Esophagus squamous epithelium (tissue), 5 donors: Measurements from ENCODE around the gene PCDH9. TPM values are rescaled to one million over a fixed set of nuclear protein-coding genes. Genes with fewer than 3 reads are reported as not detected.

Experiments
- DNase-seq: peaks from one replicate; lab custom pipeline; 2025; lab: John Stamatoyannopoulos, UW
- H3K27ac ChIP-seq, 4 donors: fragments of 200-600 bp; sonication (generic); one replicate each; pipeline ENCODE4 v1.5.1; 2016 to 2019; ENCODE audit warnings: mild to moderate bottlenecking in 1 of 4
- H3K27me3 ChIP-seq, 4 donors: fragments of 200-600 bp; sonication (generic); 1 replicate in 3 of 4; 2 replicates in 1 of 4; pipeline versions ENCODE4 v1.5.1 to v1.6.0; 2017 to 2021; ENCODE audit warnings: antibody characterized with exemption in 1 of 4
- H3K36me3 ChIP-seq, 3 donors: fragments of 200-600 bp; sonication (generic); one replicate each; pipeline ENCODE4 v1.5.1; 2016 to 2019
- H3K4me1 ChIP-seq, 3 donors: fragments of 200-600 bp; sonication (generic); one replicate each; pipeline ENCODE4 v1.5.1; 2017 to 2019
- H3K4me3 ChIP-seq, 4 donors: fragments of 200-600 bp; sonication (generic); 1 replicate in 3 of 4; 2 replicates in 1 of 4; pipeline ENCODE4 v1.5.1; 2016 to 2019; ENCODE audit warnings: mild to moderate bottlenecking in 2 of 4, moderate library complexity in 1 of 4
- H3K9me3 ChIP-seq, 3 donors: fragments of 200-600 bp; sonication (generic); one replicate each; pipeline ENCODE4 v1.5.1; 2016 to 2019
- POLR2A ChIP-seq, 4 donors: fragments of 450-650 bp; IDR thresholded peaks; one replicate each; pipeline ENCODE4 v1.6.1; 2017; ENCODE audit warnings: antibody characterized with exemption in 4 of 4, mild to moderate bottlenecking in 4 of 4, moderate library complexity in 3 of 4
- WGBS, 2 donors: methylation state at CpG; one replicate each; pipeline ENCODE4 v1.1.5; 2018; 5-methylcytosine and 5-hydroxymethylcytosine counted together
- intact Hi-C: fragments of 100-400 bp; cut with DNase I; formaldehyde crosslinking; loops from one replicate; pipeline ENCODE4 v1.15.0; 2022
- total RNA-seq, 4 donors: library from RNA; depleted of rRNA; stranded (reverse); fragments of >200 nt; gene quantifications; one replicate each; pipeline ENCODE4 v1.1.0, GENCODE V29; 2016
- TF ChIP-seq, protein P1 (sequence below), 6 experiments: fragments of 450-650 bp in 4 of 6; fragments of 200-600 bp in 2 of 6; sonication (generic) in 2 of 6; IDR thresholded peaks; one replicate each; pipeline ENCODE4 v1.5.1; 2016 to 2019; ENCODE audit warnings: antibody characterized with exemption in 6 of 6, mild to moderate bottlenecking in 4 of 6, moderate library complexity in 4 of 6
- donor health status: DM: yes; HTN: yes; CAD: no.

Gene PCDH9
- total RNA-seq, 4 donors from 2014 or later: 0.04 to 1.9 (median 0.45) TPM

GRCh38 chr13:66927562-66927961 lies 302.6 kb downstream of the PCDH9 start:
- Histone ChIP-seq H3K4me1 (no peaks in the 10 kb centered on the region), H3K27ac (no peak overlapping the region), H3K4me3 (no peak overlapping the region), H3K9me3 (no peaks in the 10 kb centered on the region), H3K27me3 (no peaks in the 10 kb centered on the region), H3K36me3 (no peaks in the 10 kb centered on the region)
- no peak for DNase-seq
- TF ChIP-seq, protein P1, sequence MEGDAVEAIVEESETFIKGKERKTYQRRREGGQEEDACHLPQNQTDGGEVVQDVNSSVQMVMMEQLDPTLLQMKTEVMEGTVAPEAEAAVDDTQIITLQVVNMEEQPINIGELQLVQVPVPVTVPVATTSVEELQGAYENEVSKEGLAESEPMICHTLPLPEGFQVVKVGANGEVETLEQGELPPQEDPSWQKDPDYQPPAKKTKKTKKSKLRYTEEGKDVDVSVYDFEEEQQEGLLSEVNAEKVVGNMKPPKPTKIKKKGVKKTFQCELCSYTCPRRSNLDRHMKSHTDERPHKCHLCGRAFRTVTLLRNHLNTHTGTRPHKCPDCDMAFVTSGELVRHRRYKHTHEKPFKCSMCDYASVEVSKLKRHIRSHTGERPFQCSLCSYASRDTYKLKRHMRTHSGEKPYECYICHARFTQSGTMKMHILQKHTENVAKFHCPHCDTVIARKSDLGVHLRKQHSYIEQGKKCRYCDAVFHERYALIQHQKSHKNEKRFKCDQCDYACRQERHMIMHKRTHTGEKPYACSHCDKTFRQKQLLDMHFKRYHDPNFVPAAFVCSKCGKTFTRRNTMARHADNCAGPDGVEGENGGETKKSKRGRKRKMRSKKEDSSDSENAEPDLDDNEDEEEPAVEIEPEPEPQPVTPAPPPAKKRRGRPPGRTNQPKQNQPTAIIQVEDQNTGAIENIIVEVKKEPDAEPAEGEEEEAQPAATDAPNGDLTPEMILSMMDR (IDR thresholded peaks at IDR 0.05): no peak
- intact Hi-C loops: no loop called here

- DNase-seq: no peak
- 38 to 50% methylated on average over 6 of the region's 6 CpGs for WGBS, 2 donors
- Histone ChIP-seq H3K36me3 (no peaks in the 10 kb centered on the region), H3K4me3 (no peak overlapping the region), H3K4me1 (no peaks in the 10 kb centered on the region), H3K27ac (no peak overlapping the region), H3K27me3 (no peaks in the 10 kb centered on the region), H3K9me3 (no peaks in the 10 kb centered on the region)
- TF ChIP-seq, protein P1 (IDR thresholded peaks at IDR 0.05): no peak
- TF ChIP-seq POLR2A (IDR thresholded peaks at IDR 0.05): no peak
- intact Hi-C loops: no loop called here
Observed at GRCh38 chr13:66926851-66927524, 303.1 kb downstream of the PCDH9 start.

DNA sequence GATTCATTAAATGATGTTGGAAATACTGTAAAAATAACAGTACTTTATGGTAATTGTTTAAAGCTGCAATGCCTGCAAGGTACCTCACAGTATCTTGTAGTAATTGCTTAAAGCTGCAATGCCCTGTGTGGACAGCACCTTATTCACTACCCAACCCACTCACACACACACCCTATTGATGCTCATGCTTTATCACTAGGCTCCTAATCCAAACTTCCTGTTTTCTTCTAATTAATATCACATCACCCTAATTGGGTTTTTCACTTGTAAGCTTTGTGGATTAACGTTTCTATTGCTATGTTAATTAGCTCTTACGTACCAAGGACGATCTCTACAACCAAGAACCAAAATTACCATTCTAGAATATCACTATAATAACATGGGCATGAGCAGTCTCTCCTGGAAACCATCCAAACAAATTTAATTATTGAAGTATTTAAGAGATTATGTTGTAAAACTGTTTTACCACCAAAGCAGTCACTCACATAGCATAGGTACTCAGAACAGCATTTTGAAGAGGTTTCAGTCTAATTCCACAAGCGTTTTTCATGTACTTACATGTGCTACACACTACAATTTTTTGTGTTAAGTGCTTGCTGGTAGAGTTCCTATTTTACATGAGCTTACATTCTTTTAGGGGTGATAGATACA lies 303.8 kb downstream of the PCDH9 start:
- 51 to 64% methylated on average over 4 of the region's 4 CpGs for WGBS, 2 donors
- no peak for TF ChIP-seq POLR2A (IDR thresholded peaks at IDR 0.05)
- TF ChIP-seq, protein P1 (IDR thresholded peaks at IDR 0.05): no peak
- Histone ChIP-seq H3K4me1 (no peaks in the 10 kb centered on the region), H3K36me3 (no peaks in the 10 kb centered on the region), H3K9me3 (no peaks in the 10 kb centered on the region), H3K4me3 (no peak overlapping the region), H3K27ac (no peak overlapping the region), H3K27me3 (no peaks in the 10 kb centered on the region)
- no peak for DNase-seq
- intact Hi-C loops: no loop called here

DNA sequence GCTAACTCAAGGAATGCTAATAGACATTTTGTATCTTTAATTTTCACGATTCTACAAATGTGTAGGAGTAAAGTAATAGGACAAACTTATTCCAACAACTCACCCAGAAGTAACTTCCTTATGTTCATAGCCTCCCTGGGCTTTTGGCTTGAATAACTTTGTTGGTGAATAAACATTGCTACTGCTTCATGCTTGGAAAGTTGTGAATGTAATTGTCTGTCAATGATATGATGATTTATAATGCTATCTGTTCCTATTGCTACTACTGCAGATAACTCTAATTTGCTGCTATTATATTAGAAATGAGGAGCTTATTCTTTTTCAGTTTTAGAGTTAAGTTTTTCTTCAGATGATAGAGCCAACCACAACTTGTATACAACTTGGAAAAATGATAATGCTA lies 307.7 kb downstream of the PCDH9 start:
- H3K4me3 ChIP-seq: no peak overlapping the region
- WGBS, 2 donors: 38 to 57% methylated on average over 1 of the region's 1 CpG
- no peak for TF ChIP-seq POLR2A (IDR thresholded peaks at IDR 0.05)
- TF ChIP-seq, protein P1 (IDR thresholded peaks at IDR 0.05): no peak
- no peaks in the 10 kb centered on the region for H3K27me3 ChIP-seq
- H3K4me1 ChIP-seq: no peaks in the 10 kb centered on the region
- DNase-seq: no peak
- H3K36me3 ChIP-seq: no peaks in the 10 kb centered on the region
- intact Hi-C loops: no loop called here
- H3K9me3 ChIP-seq: no peaks in the 10 kb centered on the region
- H3K27ac ChIP-seq: no peak overlapping the region

DNA sequence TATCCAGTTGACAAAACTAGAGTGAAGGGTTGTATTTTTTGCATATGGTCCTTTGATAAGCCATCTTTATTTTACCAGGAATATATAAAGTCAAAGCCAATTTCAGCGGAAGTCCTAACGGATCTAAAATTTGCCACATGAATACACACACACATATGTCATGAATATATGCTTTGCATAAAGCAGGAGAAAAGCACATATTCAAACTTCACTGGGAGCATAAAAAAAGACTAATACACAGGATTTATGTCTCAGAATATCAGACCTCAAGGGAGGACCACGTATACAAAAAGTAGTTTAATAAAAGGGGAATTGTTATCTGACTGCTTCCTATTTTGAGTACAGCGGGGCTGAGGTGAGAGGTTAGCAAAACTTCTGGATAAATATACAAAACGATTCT lies 308.7 kb downstream of the PCDH9 start:
- no peaks in the 10 kb centered on the region for H3K36me3 ChIP-seq
- no peaks in the 10 kb centered on the region for H3K9me3 ChIP-seq
- intact Hi-C loops: no loop called here
- no peak for DNase-seq
- no peak overlapping the region for H3K27ac ChIP-seq
- TF ChIP-seq POLR2A (IDR thresholded peaks at IDR 0.05): no peak
- TF ChIP-seq, protein P1 (IDR thresholded peaks at IDR 0.05): no peak
- no peaks in the 10 kb centered on the region for H3K4me1 ChIP-seq
- 63 to 68% methylated on average over 5 of the region's 5 CpGs for WGBS, 2 donors
- H3K4me3 ChIP-seq: no peak overlapping the region
- H3K27me3 ChIP-seq: no peaks in the 10 kb centered on the region
